Measurements from ENCODE around the gene WWOX. TPM values are rescaled to one million over a fixed set of nuclear protein-coding genes. Genes with fewer than 3 reads are reported as not detected.

Gene WWOX
- total RNA-seq, 1 experiment from 2014 or later: 79.9 TPM

- Histone ChIP-seq H3K4me3 (ENCODE audit: low read depth, low read length, poor library complexity, severe bottlenecking) (no peak overlapping the region), H3K4me1 (ENCODE audit: insufficient read depth, low read length, poor library complexity, severe bottlenecking) (no peaks in the 10 kb centered on the region), H3K27ac (ENCODE audit: low read depth, low read length, poor library complexity, severe bottlenecking) (no peak overlapping the region), H3K36me3 (ENCODE audit: insufficient read depth, low read length, poor library complexity, severe bottlenecking) (no peaks in the 10 kb centered on the region), H3K27me3 (replicated peaks; ENCODE audit: insufficient read depth, low read depth, low read length, poor library complexity) (no peaks in the 10 kb centered on the region), H3K9me3 (ENCODE audit: low read depth, low read length, poor library complexity, severe bottlenecking) (no peaks in the 10 kb centered on the region)
- no peak for TF ChIP-seq EZH2 (IDR thresholded peaks at IDR 0.05; ENCODE audit: borderline replicate concordance, low read depth, low read length, poor library complexity, severe bottlenecking)
- TF ChIP-seq CTCF (conservative IDR thresholded peaks at IDR 0.05; ENCODE audit: low read depth, low read length): no peak
- intact Hi-C loops (cut with micrococcal nuclease; ENCODE audit: unreplicated experiment): no loop called here
- ChIA-PET CTCF (no interaction called here), POLR2A (ENCODE audit: low non-redundant PET) (no interaction called here)
- no peak for DNase-seq (ENCODE audit: low spot score)
- no TSS peak for BruUV-seq (replicated peaks)
Observed at GRCh38 chr16:79134300-79134699, 1034.8 kb downstream of the WWOX start.

- H3K36me3 ChIP-seq (ENCODE audit: insufficient read depth, low read length, poor library complexity, severe bottlenecking): no peaks in the 10 kb centered on the region
- POLR2A ChIA-PET (ENCODE audit: low non-redundant PET): no interaction called here
- no TSS peak for BruUV-seq (replicated peaks)
- intact Hi-C loops (cut with micrococcal nuclease; ENCODE audit: unreplicated experiment): no loop called here
- H3K4me3 ChIP-seq (ENCODE audit: low read depth, low read length, poor library complexity, severe bottlenecking): no peak overlapping the region
- DNase-seq (ENCODE audit: low spot score): no peak
- TF ChIP-seq CTCF (conservative IDR thresholded peaks at IDR 0.05; ENCODE audit: low read depth, low read length) (no peak), EZH2 (IDR thresholded peaks at IDR 0.05; ENCODE audit: borderline replicate concordance, low read depth, low read length, poor library complexity, severe bottlenecking) (no peak)
- CTCF ChIA-PET: no interaction called here
- H3K27ac ChIP-seq (ENCODE audit: low read depth, low read length, poor library complexity, severe bottlenecking): no peak overlapping the region
- H3K4me1 ChIP-seq (ENCODE audit: insufficient read depth, low read length, poor library complexity, severe bottlenecking): no peaks in the 10 kb centered on the region
- H3K27me3 ChIP-seq (replicated peaks; ENCODE audit: insufficient read depth, low read depth, low read length, poor library complexity): no peaks in the 10 kb centered on the region
- H3K9me3 ChIP-seq (ENCODE audit: low read depth, low read length, poor library complexity, severe bottlenecking): peaks cover 3% of the 10 kb centered on the region
Observed at GRCh38 chr16:79136955-79137354, 1037.5 kb downstream of the WWOX start.

- CTCF ChIA-PET: no interaction called here
- no TSS peak for BruUV-seq (replicated peaks)
- intact Hi-C loops (cut with micrococcal nuclease; ENCODE audit: unreplicated experiment): no loop called here
- DNase-seq (ENCODE audit: low spot score): no peak
- Histone ChIP-seq H3K27ac (ENCODE audit: low read depth, low read length, poor library complexity, severe bottlenecking) (no peak overlapping the region), H3K4me3 (ENCODE audit: low read depth, low read length, poor library complexity, severe bottlenecking) (no peak overlapping the region), H3K4me1 (ENCODE audit: insufficient read depth, low read length, poor library complexity, severe bottlenecking) (no peaks in the 10 kb centered on the region), H3K9me3 (ENCODE audit: low read depth, low read length, poor library complexity, severe bottlenecking) (peaks cover 3% of the 10 kb centered on the region), H3K27me3 (replicated peaks; ENCODE audit: insufficient read depth, low read depth, low read length, poor library complexity) (no peaks in the 10 kb centered on the region), H3K36me3 (ENCODE audit: insufficient read depth, low read length, poor library complexity, severe bottlenecking) (no peaks in the 10 kb centered on the region)
- no peak for TF ChIP-seq EZH2 (IDR thresholded peaks at IDR 0.05; ENCODE audit: borderline replicate concordance, low read depth, low read length, poor library complexity, severe bottlenecking)
- POLR2A ChIA-PET (ENCODE audit: low non-redundant PET): no interaction called here
Observed at GRCh38 chr16:79137426-79137939, 1038.0 kb downstream of the WWOX start.

- peaks cover 3% of the 10 kb centered on the region for H3K9me3 ChIP-seq (ENCODE audit: low read depth, low read length, poor library complexity, severe bottlenecking)
- no peaks in the 10 kb centered on the region for H3K4me1 ChIP-seq (ENCODE audit: insufficient read depth, low read length, poor library complexity, severe bottlenecking)
- H3K27ac ChIP-seq (ENCODE audit: low read depth, low read length, poor library complexity, severe bottlenecking): no peak overlapping the region
- no peak overlapping the region for H3K4me3 ChIP-seq (ENCODE audit: low read depth, low read length, poor library complexity, severe bottlenecking)
- no peak for DNase-seq (ENCODE audit: low spot score)
- intact Hi-C loops (cut with micrococcal nuclease; ENCODE audit: unreplicated experiment): no loop called here
- TF ChIP-seq CTCF (conservative IDR thresholded peaks at IDR 0.05; ENCODE audit: low read depth, low read length) (no peak), EZH2 (IDR thresholded peaks at IDR 0.05; ENCODE audit: borderline replicate concordance, low read depth, low read length, poor library complexity, severe bottlenecking) (no peak)
- H3K27me3 ChIP-seq (replicated peaks; ENCODE audit: insufficient read depth, low read depth, low read length, poor library complexity): no peaks in the 10 kb centered on the region
- ChIA-PET CTCF (no interaction called here), POLR2A (ENCODE audit: low non-redundant PET) (no interaction called here)
- H3K36me3 ChIP-seq (ENCODE audit: insufficient read depth, low read length, poor library complexity, severe bottlenecking): no peaks in the 10 kb centered on the region
- no TSS peak for BruUV-seq (replicated peaks)
Observed at GRCh38 chr16:79139799-79140198, 1040.3 kb downstream of the WWOX start.

All from A673 (cell line).